ENCODE measurements around the gene PLXDC2. TPM values are rescaled to one million over a fixed set of nuclear protein-coding genes. Genes with fewer than 3 reads are reported as not detected.

Gene PLXDC2
- total RNA-seq, 6 donors from 2014 or later: 39.0 to 129 (median 68.0) TPM

DNA sequence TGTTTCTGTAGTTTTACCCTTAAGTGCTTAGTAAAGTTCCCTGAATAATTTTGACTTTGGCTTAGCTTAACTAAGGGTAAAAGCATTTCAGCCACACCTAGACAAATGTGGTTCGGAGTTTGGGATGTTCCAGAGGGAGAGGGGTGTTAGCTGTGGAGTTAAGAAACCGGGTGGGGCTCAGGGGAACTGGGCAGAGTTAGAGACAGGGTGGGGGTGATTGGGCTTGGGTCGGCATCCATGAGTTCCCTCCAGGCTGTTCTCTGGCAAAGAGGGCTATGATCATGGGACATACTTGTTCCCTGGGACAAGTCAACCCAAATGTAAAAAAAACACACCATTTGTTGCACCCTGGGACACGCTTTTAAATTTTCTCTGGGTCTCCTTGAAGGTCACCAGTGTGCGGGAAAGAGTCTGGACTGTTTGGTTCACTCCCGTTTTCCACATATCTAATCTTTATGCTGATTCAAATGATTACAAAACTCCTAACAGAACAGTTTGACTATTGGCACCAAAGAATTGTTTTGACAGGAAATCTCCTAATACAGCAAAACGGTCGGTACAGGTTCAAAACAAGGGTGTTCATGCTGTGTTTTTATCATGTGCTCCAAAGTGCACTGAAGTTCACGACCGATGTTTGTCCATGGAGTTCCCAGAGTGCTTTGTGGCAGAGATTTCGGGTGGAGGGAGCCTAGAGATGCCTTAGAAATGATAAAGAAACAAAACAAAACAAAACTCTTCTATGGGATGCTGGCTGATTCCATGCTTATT, 56.5 kb downstream of the PLXDC2 start:
- no peaks in the 10 kb centered on the region for H3K9me3 ChIP-seq
- H3K27me3 ChIP-seq: no peaks in the 10 kb centered on the region
- H3K36me3 ChIP-seq: no peaks in the 10 kb centered on the region
- DNase-seq (no peak), ATAC-seq (ENCODE audit: low FRiP score in 2 of 2) (peak in 1 of 2 donors; percentile 64)
- H3K27ac ChIP-seq: peak overlapping the region in 2 of 4 donors; percentile 6 to 51
- H3K4me3 ChIP-seq: no peak overlapping the region
- peaks cover 0 to 4% (median 0%) of the 10 kb centered on the region in 4 donors for H3K4me1 ChIP-seq
- TF ChIP-seq EP300 (IDR thresholded peaks at IDR 0.05): no peak
- TF ChIP-seq, protein P1, sequence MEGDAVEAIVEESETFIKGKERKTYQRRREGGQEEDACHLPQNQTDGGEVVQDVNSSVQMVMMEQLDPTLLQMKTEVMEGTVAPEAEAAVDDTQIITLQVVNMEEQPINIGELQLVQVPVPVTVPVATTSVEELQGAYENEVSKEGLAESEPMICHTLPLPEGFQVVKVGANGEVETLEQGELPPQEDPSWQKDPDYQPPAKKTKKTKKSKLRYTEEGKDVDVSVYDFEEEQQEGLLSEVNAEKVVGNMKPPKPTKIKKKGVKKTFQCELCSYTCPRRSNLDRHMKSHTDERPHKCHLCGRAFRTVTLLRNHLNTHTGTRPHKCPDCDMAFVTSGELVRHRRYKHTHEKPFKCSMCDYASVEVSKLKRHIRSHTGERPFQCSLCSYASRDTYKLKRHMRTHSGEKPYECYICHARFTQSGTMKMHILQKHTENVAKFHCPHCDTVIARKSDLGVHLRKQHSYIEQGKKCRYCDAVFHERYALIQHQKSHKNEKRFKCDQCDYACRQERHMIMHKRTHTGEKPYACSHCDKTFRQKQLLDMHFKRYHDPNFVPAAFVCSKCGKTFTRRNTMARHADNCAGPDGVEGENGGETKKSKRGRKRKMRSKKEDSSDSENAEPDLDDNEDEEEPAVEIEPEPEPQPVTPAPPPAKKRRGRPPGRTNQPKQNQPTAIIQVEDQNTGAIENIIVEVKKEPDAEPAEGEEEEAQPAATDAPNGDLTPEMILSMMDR (IDR thresholded peaks at IDR 0.05): no peak
- no peak for TF ChIP-seq POLR2A (IDR thresholded peaks at IDR 0.05)
- no peak for TF ChIP-seq POLR2AphosphoS5 (IDR thresholded peaks at IDR 0.05)
- 79 to 80% methylated on average over 11 of the region's 11 CpGs for WGBS, 2 donors

DNA sequence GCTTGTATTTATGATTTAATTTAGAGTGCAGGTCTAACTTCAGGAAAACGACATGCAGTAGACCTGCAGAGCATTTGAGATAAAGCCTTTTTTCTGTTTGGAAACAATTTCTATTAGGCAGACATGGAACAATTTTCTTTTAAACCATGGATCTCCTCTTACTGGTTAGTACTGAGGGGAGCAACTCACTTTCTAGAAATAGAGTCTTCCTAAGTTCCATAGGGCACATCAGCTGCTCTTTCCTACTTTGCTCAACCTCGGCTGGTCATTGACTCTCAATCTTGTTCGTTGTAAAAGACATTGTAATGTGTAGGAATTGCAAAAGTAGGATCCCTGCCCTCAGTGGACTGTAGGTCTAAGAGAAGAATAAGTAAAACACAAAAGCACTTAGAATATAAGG, 58.0 kb downstream of the PLXDC2 start:
- peaks cover 0 to 4% (median 0%) of the 10 kb centered on the region in 4 donors for H3K4me1 ChIP-seq
- H3K4me3 ChIP-seq: no peak overlapping the region
- DNase-seq (no peak), ATAC-seq (ENCODE audit: low FRiP score in 2 of 2) (no peak)
- no peaks in the 10 kb centered on the region for H3K36me3 ChIP-seq
- H3K27ac ChIP-seq: no peak overlapping the region
- 90 to 93% methylated on average over 3 of the region's 3 CpGs for WGBS, 2 donors
- TF ChIP-seq EP300 (IDR thresholded peaks at IDR 0.05) (no peak), POLR2AphosphoS5 (IDR thresholded peaks at IDR 0.05) (no peak), POLR2A (IDR thresholded peaks at IDR 0.05) (no peak)
- TF ChIP-seq, protein P1 (IDR thresholded peaks at IDR 0.05): no peak
- H3K27me3 ChIP-seq: no peaks in the 10 kb centered on the region
- no peaks in the 10 kb centered on the region for H3K9me3 ChIP-seq

DNA sequence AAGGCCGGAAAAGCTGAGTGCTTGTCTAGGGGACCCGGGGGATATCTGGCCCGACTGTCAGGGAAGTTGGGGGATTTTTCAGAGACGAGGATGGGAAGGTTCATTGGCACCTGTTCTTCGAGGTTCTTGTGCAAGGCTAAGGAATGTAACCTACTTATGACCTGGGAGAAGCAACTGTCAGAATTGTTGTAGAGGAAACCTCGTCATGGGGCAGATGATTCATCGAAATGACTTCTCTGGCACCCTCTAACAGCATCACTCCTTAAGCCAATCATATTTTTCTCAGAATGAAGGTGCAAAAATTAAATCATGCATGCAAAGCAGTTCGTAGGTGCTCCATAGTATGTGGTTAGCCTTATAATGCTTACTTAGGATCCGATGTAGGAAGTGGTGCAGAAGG, 58.6 kb downstream of the PLXDC2 start:
- DNase-seq: no peak
- Histone ChIP-seq H3K4me1 (peaks cover 0 to 4% (median 0%) of the 10 kb centered on the region in 4 donors), H3K27me3 (no peaks in the 10 kb centered on the region), H3K36me3 (no peaks in the 10 kb centered on the region), H3K9me3 (no peaks in the 10 kb centered on the region), H3K27ac (no peak overlapping the region), H3K4me3 (no peak overlapping the region)
- ATAC-seq (ENCODE audit: low FRiP score in 2 of 2): no peak
- TF ChIP-seq POLR2A (IDR thresholded peaks at IDR 0.05): no peak
- no peak for TF ChIP-seq EP300 (IDR thresholded peaks at IDR 0.05)
- no peak for TF ChIP-seq POLR2AphosphoS5 (IDR thresholded peaks at IDR 0.05)
- TF ChIP-seq, protein P1 (IDR thresholded peaks at IDR 0.05): no peak
- 80 to 89% methylated on average over 9 of the region's 9 CpGs for WGBS, 2 donors

DNA sequence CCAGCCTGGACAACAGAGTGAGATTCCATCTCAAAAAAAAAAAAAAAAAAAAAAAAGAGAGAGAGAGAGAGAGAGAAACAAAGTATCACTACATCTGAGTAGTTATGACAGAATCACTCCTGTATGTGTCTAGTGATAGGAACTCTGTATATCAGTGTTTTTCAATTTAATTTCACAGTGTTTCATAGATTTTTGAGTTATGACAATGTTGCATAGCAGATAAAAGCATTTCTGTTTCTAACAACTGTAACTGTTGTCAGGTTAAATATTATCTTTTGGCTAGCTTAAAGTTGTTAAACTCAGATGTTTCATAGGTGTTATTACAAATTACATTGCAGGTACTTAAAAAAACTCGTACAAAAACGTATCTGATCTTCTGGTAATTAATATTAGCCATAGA, 60.3 kb downstream of the PLXDC2 start:
- no peak overlapping the region for H3K27ac ChIP-seq
- no peaks in the 10 kb centered on the region for H3K9me3 ChIP-seq
- no peak for ATAC-seq (ENCODE audit: low FRiP score in 2 of 2)
- no peak for DNase-seq
- no peak overlapping the region for H3K4me3 ChIP-seq
- H3K36me3 ChIP-seq: no peaks in the 10 kb centered on the region
- no peaks in the 10 kb centered on the region for H3K27me3 ChIP-seq
- TF ChIP-seq, protein P1 (IDR thresholded peaks at IDR 0.05): no peak
- TF ChIP-seq EP300 (IDR thresholded peaks at IDR 0.05) (no peak), POLR2AphosphoS5 (IDR thresholded peaks at IDR 0.05) (no peak), POLR2A (IDR thresholded peaks at IDR 0.05) (no peak)
- WGBS, 2 donors: 73 to 82% methylated on average over 2 of the region's 2 CpGs
- H3K4me1 ChIP-seq: peaks cover 0 to 4% (median 0%) of the 10 kb centered on the region in 4 donors
